GM23248 (cell line): ENCODE data around the gene SLFN5. TPM values are rescaled to one million over a fixed set of nuclear protein-coding genes. Genes with fewer than 3 reads are reported as not detected.

Experiments used
- DNase-seq: peaks from one replicate; pipeline ENCODE4 v3.0.0-alpha.2; 2015
- H2AFZ ChIP-seq: fragments of 200-600 bp; sonication (generic); 2 replicates; pipeline ENCODE4 v1.6.1; 2016; ENCODE audit warnings: antibody characterized with exemption
- H3F3A ChIP-seq: fragments of 200-600 bp; sonication (generic); 2 replicates; pipeline ENCODE4 v1.6.1; 2016; ENCODE audit warnings: mild to moderate bottlenecking, antibody characterized with exemption, mixed run types; ENCODE audit not compliant: insufficient read depth
- H3K27ac ChIP-seq: fragments of 200-600 bp; sonication (generic); 2 replicates; pipeline ENCODE4 v1.5.1; 2016; ENCODE audit warnings: mild to moderate bottlenecking
- H3K27me3 ChIP-seq: fragments of 200-600 bp; sonication (generic); replicated peaks from 2 replicates; pipeline ENCODE4 v1.6.1; 2016; ENCODE audit warnings: mild to moderate bottlenecking; ENCODE audit not compliant: insufficient read depth
- H3K36me3 ChIP-seq: fragments of 200-600 bp; sonication (generic); 2 replicates; pipeline ENCODE4 v1.6.1; 2016; ENCODE audit warnings: low read depth, mild to moderate bottlenecking
- H3K4me1 ChIP-seq: fragments of 200-600 bp; sonication (generic); 2 replicates; pipeline ENCODE4 v1.6.1; 2016; ENCODE audit warnings: mild to moderate bottlenecking; ENCODE audit not compliant: insufficient read depth
- H3K4me2 ChIP-seq: fragments of 200-600 bp; sonication (generic); one replicate; pipeline ENCODE4 v1.6.1; 2016; ENCODE audit warnings: mild to moderate bottlenecking; ENCODE audit not compliant: unreplicated experiment
- H3K4me3 ChIP-seq: fragments of 200-600 bp; sonication (generic); 2 replicates; pipeline ENCODE4 v1.5.1; 2016; ENCODE audit warnings: mild to moderate bottlenecking
- H3K79me2 ChIP-seq: fragments of 200-600 bp; sonication (generic); 2 replicates; pipeline ENCODE4 v1.6.1; 2016; ENCODE audit warnings: mild to moderate bottlenecking; ENCODE audit not compliant: insufficient read depth
- H3K9ac ChIP-seq: fragments of 200-600 bp; sonication (generic); 2 replicates; pipeline ENCODE4 v1.6.1; 2016; ENCODE audit warnings: mild to moderate bottlenecking
- H3K9me2 ChIP-seq: fragments of 200-600 bp; sonication (generic); 2 replicates; pipeline ENCODE4 v1.6.1; 2016; ENCODE audit warnings: mixed run types, mild to moderate bottlenecking, moderate library complexity; ENCODE audit not compliant: insufficient read depth
- H3K9me3 ChIP-seq: fragments of 200-600 bp; sonication (generic); one replicate; pipeline ENCODE4 v1.6.1; 2017; ENCODE audit warnings: low read depth
- H4K20me1 ChIP-seq: fragments of 200-600 bp; sonication (generic); 2 replicates; pipeline ENCODE4 v1.6.0; 2016; ENCODE audit not compliant: insufficient read depth
- EZH2 ChIP-seq: fragments of 200-600 bp; sonication (generic); IDR thresholded peaks from 2 replicates; pipeline ENCODE4 v1.6.1; 2018; ENCODE audit warnings: antibody characterized with exemption, mild to moderate bottlenecking; ENCODE audit not compliant: insufficient read depth, poor library complexity, severe bottlenecking
- EZH2phosphoT487 ChIP-seq: fragments of 200-600 bp; sonication (generic); IDR thresholded peaks from 2 replicates; pipeline ENCODE4 v1.6.1; 2018; ENCODE audit warnings: antibody characterized with exemption, moderate library complexity, mild to moderate bottlenecking, low read depth; ENCODE audit not compliant: insufficient read depth
- WGBS, 2 experiments: methylation state at CpG; one replicate each; pipeline ENCODE4 v1.1.6; 2015 to 2017; ENCODE audit warnings: low lambda C conversion rate in 2 of 2, low coverage in 1 of 2; ENCODE audit errors: missing lambda C conversion rate in 2 of 2; 5-methylcytosine and 5-hydroxymethylcytosine counted together
- in situ Hi-C: fragments of 300-500 bp; cut with MboI; formaldehyde crosslinking; loops from 2 replicates; pipeline ENCODE4 v1.15.0; 2020
- polyA plus RNA-seq: library from polyadenylated mRNA; unstranded; fragments of >200 nt; fragmentation: Nextera tagmentation; extraction: Ambion mirVana; gene quantifications from 2 replicates; pipeline ENCODE4 v1.2.1, GENCODE V29; 2016
- total RNA-seq: library from RNA; depleted of rRNA; stranded (reverse); fragments of >200 nt; shearing (Covaris generic); gene quantifications from 2 replicates; pipeline ENCODE4 v1.2.3, GENCODE V29; 2014

SLFN5 gene
- total and polyA plus RNA-seq, 2 experiments from 2014 or later, result 33.4 to 57.3 TPM

GRCh38 chr17:35283767-35284166, 40.9 kb downstream of the SLFN5 start:
- no peaks in the 10 kb centered on the region for H3K79me2 ChIP-seq
- DNase-seq, result no peak
- H3K27me3 ChIP-seq, result no peaks in the 10 kb centered on the region
- no peak for TF ChIP-seq EZH2phosphoT487
- TF ChIP-seq EZH2, result no peak
- in situ Hi-C loops, result no loop called here
- H3K9me2 ChIP-seq, result no peaks in the 10 kb centered on the region
- H3K27ac ChIP-seq, result no peak overlapping the region
- no peaks in the 10 kb centered on the region for H3K9me3 ChIP-seq
- no peaks in the 10 kb centered on the region for H3K4me1 ChIP-seq
- H3K36me3 ChIP-seq, result no peaks in the 10 kb centered on the region
- H2AFZ ChIP-seq, result no peak overlapping the region
- no peaks in the 10 kb centered on the region for H3F3A ChIP-seq
- H3K4me2 ChIP-seq, result no peak overlapping the region
- H3K9ac ChIP-seq, result no peak overlapping the region
- H4K20me1 ChIP-seq, result no peaks in the 10 kb centered on the region
- H3K4me3 ChIP-seq, result no peak overlapping the region

GRCh38 chr17:35284955-35285354, 42.1 kb downstream of the SLFN5 start:
- Histone ChIP-seq H4K20me1 (no peaks in the 10 kb centered on the region), H3K27me3 (no peaks in the 10 kb centered on the region), H3K4me2 (no peak overlapping the region), H3K9ac (no peak overlapping the region), H3K79me2 (no peaks in the 10 kb centered on the region), H3K9me2 (no peaks in the 10 kb centered on the region), H3K36me3 (no peaks in the 10 kb centered on the region), H3K4me1 (no peaks in the 10 kb centered on the region), H3K9me3 (no peaks in the 10 kb centered on the region), H3F3A (no peaks in the 10 kb centered on the region), H2AFZ (no peak overlapping the region), H3K4me3 (no peak overlapping the region), H3K27ac (no peak overlapping the region)
- TF ChIP-seq EZH2phosphoT487, result no peak
- TF ChIP-seq EZH2, result no peak
- WGBS, 2 experiments, result 70 to 76% methylated on average over 2 of the region's 2 CpGs
- in situ Hi-C loops, result no loop called here
- DNase-seq, result no peak

- no peak overlapping the region for H3K27ac ChIP-seq
- H3K4me1 ChIP-seq, result peaks cover 2% of the 10 kb centered on the region; the same call in 1 of the 2 replicates
- TF ChIP-seq EZH2phosphoT487 (no peak), EZH2 (no peak)
- DNase-seq, result no peak
- no peak overlapping the region for H2AFZ ChIP-seq
- no peak overlapping the region for H3K9ac ChIP-seq
- H3K4me2 ChIP-seq, result no peak overlapping the region
- no peaks in the 10 kb centered on the region for H3K79me2 ChIP-seq
- no peaks in the 10 kb centered on the region for H3K36me3 ChIP-seq
- 4 to 12% methylated on average over 2 of the region's 2 CpGs for WGBS, 2 experiments
- peaks cover 6% of the 10 kb centered on the region for H3F3A ChIP-seq
- no peaks in the 10 kb centered on the region for H3K9me3 ChIP-seq
- no peaks in the 10 kb centered on the region for H4K20me1 ChIP-seq
- no peaks in the 10 kb centered on the region for H3K27me3 ChIP-seq
- in situ Hi-C loops, result no loop called here
- H3K4me3 ChIP-seq, result no peak overlapping the region
- no peaks in the 10 kb centered on the region for H3K9me2 ChIP-seq
Measured at GRCh38 chr17:35286120-35286781, 43.4 kb downstream of the SLFN5 start.

- in situ Hi-C loops, result no loop called here
- no peak for TF ChIP-seq EZH2
- no peak for TF ChIP-seq EZH2phosphoT487
- 82 to 83% methylated on average over 1 of the region's 1 CpG for WGBS, 2 experiments
Measured at GRCh38 chr17:35287286-35287811, 44.5 kb downstream of the SLFN5 start.

More at GRCh38 chr17:35287286-35287811, 44.5 kb downstream of the SLFN5 start:
- no peak overlapping the region for H2AFZ ChIP-seq
- H3K9me2 ChIP-seq, result no peaks in the 10 kb centered on the region
- no peak overlapping the region for H3K9ac ChIP-seq
- no peaks in the 10 kb centered on the region for H3K36me3 ChIP-seq
- no peak overlapping the region for H3K27ac ChIP-seq
- H3K27me3 ChIP-seq, result no peaks in the 10 kb centered on the region
- H3K9me3 ChIP-seq, result no peaks in the 10 kb centered on the region
- H3K4me2 ChIP-seq, result no peak overlapping the region
- no peaks in the 10 kb centered on the region for H3K79me2 ChIP-seq
- no peak for DNase-seq
- no peaks in the 10 kb centered on the region for H4K20me1 ChIP-seq
- H3K4me1 ChIP-seq, result peaks cover 13% of the 10 kb centered on the region
- no peak overlapping the region for H3K4me3 ChIP-seq
- peaks cover 17% of the 10 kb centered on the region for H3F3A ChIP-seq
